HG03159 (cell line): Measurements from ENCODE around the gene ZNF486.
A peak's percentile ranks its signal among the peaks of the same experiment; 100 is the strongest.
"Not testable (repeated sequence)": the region's sequence is repeated elsewhere in the genome, so short reads cannot be mapped to it uniquely, and the experiment has no call there.

Experiments used
- ATAC-seq: cut with Tn5 transposase; IDR thresholded peaks from one replicate; pipeline ENCODE4 v1.9.1; 2021; ENCODE audit warnings: mild to moderate bottlenecking, moderate library complexity; ENCODE audit not compliant: unreplicated experiment

The ZNF486 gene

GRCh38 chr19:20167020-20167644, at the start of gene ZNF486:
TSS of gene ZNF486 (plus strand) at chr19:20167214. CDS start at chr19:20167331, 117 bp downstream.
- ATAC-seq, result peak; percentile 96

- not testable (repeated sequence) for ATAC-seq
These were observed 48.8 kb upstream of the ZNF486 start for GRCh38 chr19:20118064-20118839.

- no peak for ATAC-seq
These were observed 42.1 kb upstream of the ZNF486 start for GRCh38 chr19:20124879-20125278.

GRCh38 chr19:20132933-20133332, 34.1 kb upstream of the ZNF486 start:
- ATAC-seq, result not testable (repeated sequence)

- not testable (repeated sequence) for ATAC-seq
These were observed 29.3 kb upstream of the ZNF486 start for GRCh38 chr19:20137714-20138113.

- no peak for ATAC-seq
These were observed 15.3 kb upstream of the ZNF486 start for GRCh38 chr19:20151617-20152145.

- not testable (repeated sequence) for ATAC-seq
These were observed 14.5 kb upstream of the ZNF486 start for GRCh38 chr19:20152506-20152905.

- ATAC-seq, result no peak
These were observed 13.7 kb upstream of the ZNF486 start for GRCh38 chr19:20153281-20153680.

- no peak for ATAC-seq
These were observed 12.4 kb upstream of the ZNF486 start for GRCh38 chr19:20154636-20155035.

- ATAC-seq, result no peak
These were observed 4.2 kb upstream of the ZNF486 start for GRCh38 chr19:20162821-20163220.

GRCh38 chr19:20164456-20164855, 2.6 kb upstream of the ZNF486 start:
- no peak for ATAC-seq

GRCh38 chr19:20165971-20166592, 932 bp upstream of the ZNF486 start:
- no peak for ATAC-seq

- no peak for ATAC-seq
These were observed 673 bp downstream of the ZNF486 start for GRCh38 chr19:20167651-20168122.

- no peak for ATAC-seq
These were observed 4.3 kb downstream of the ZNF486 start for GRCh38 chr19:20171285-20171684.

- not testable (repeated sequence) for ATAC-seq
These were observed 8.8 kb downstream of the ZNF486 start for GRCh38 chr19:20175848-20176247.

GRCh38 chr19:20179956-20180355, 12.9 kb downstream of the ZNF486 start:
- ATAC-seq, result not testable (repeated sequence)

GRCh38 chr19:20182222-20182785, 15.3 kb downstream of the ZNF486 start:
- no peak for ATAC-seq

- ATAC-seq, result no peak
These were observed 19.2 kb downstream of the ZNF486 start for GRCh38 chr19:20186174-20186573.

- no peak for ATAC-seq
These were observed 30.7 kb downstream of the ZNF486 start for GRCh38 chr19:20197747-20198146.

- no peak for ATAC-seq
These were observed 42.0 kb downstream of the ZNF486 start for GRCh38 chr19:20209051-20209450.

GRCh38 chr19:20214366-20214765, 47.4 kb downstream of the ZNF486 start:
- ATAC-seq, result not testable (repeated sequence)
